Retinal pigment epithelial cell (primary cell): ENCODE data around the gene TUBGCP2.

Source experiments
- DNase-seq: peaks from one replicate; pipeline ENCODE4 v3.0.0-alpha.2; 2010; ENCODE audit warnings: low read depth
- H3K4me3 ChIP-seq: 2 replicates; pipeline ENCODE4 v1.5.1; 2011; ENCODE audit warnings: mild to moderate bottlenecking, low read length, control low read depth, moderate library complexity
- TF ChIP-seq, protein P1 (sequence below): conservative IDR thresholded peaks from 2 replicates; pipeline ENCODE4 v1.5.1; 2011; ENCODE audit warnings: low read depth, low read length, control low read depth, inconsistent platforms

TUBGCP2 gene

DNA sequence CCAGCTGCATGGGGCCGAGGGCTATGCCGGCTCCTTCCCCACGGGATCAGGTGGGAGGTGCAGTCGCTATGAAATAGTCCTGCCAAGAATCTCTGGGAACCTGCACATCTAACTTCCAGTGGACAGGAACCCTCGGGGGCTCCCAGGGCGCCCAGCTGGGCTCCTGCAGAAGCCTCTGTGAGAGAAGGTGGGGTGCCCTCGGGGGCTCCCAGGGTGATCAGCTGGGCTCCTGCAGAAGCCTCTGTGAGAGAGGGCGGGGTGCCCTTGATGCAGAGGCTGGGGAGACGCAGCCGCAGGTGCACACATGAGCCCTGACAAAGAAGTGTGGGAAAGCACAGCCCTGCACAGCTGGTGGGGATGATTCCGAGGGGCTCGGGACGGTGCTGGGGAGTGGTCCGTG is 65.1 kb downstream of the TUBGCP2 start:
- H3K4me3 ChIP-seq, result no peak overlapping the region
- no peak for DNase-seq
- TF ChIP-seq, protein P1, sequence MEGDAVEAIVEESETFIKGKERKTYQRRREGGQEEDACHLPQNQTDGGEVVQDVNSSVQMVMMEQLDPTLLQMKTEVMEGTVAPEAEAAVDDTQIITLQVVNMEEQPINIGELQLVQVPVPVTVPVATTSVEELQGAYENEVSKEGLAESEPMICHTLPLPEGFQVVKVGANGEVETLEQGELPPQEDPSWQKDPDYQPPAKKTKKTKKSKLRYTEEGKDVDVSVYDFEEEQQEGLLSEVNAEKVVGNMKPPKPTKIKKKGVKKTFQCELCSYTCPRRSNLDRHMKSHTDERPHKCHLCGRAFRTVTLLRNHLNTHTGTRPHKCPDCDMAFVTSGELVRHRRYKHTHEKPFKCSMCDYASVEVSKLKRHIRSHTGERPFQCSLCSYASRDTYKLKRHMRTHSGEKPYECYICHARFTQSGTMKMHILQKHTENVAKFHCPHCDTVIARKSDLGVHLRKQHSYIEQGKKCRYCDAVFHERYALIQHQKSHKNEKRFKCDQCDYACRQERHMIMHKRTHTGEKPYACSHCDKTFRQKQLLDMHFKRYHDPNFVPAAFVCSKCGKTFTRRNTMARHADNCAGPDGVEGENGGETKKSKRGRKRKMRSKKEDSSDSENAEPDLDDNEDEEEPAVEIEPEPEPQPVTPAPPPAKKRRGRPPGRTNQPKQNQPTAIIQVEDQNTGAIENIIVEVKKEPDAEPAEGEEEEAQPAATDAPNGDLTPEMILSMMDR, result no peak

DNA sequence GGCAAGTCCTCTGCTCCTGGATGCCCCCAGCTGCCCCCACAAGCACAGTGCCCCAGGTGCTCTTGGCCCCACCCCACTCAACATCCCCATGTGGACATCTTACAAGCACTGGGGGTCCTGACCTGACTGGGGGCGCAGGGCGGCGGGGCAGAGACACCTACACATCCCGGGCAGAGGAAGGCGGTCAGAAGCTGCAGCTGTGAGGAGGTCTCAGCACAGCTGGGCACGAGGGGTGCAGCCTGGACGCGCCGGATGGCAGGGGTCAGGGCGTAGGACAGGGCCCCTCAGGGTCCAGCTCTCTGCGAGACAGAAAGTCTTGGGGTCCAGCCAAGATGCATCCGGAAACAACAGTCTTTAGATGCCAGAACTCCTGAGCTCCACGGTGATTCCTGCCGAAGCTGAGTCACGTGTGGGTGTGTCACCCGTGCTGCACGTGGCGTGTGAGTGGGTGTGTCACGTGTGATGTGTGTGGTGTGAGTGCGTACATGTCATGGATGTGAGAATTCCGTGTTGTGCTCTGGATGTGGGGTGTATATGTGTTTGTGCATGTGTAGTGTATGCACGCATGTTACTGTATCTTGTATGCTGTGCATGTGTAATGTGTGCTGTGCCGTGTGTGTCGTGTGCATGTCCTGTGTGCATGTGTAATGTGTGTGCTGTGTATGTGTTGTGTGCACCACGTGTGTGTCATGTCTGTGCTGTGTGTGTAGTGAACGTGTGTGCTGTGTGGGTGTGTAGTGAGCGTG is 65.9 kb downstream of the TUBGCP2 start:
- no peak overlapping the region for H3K4me3 ChIP-seq
- TF ChIP-seq, protein P1, result no peak
- no peak for DNase-seq

DNA sequence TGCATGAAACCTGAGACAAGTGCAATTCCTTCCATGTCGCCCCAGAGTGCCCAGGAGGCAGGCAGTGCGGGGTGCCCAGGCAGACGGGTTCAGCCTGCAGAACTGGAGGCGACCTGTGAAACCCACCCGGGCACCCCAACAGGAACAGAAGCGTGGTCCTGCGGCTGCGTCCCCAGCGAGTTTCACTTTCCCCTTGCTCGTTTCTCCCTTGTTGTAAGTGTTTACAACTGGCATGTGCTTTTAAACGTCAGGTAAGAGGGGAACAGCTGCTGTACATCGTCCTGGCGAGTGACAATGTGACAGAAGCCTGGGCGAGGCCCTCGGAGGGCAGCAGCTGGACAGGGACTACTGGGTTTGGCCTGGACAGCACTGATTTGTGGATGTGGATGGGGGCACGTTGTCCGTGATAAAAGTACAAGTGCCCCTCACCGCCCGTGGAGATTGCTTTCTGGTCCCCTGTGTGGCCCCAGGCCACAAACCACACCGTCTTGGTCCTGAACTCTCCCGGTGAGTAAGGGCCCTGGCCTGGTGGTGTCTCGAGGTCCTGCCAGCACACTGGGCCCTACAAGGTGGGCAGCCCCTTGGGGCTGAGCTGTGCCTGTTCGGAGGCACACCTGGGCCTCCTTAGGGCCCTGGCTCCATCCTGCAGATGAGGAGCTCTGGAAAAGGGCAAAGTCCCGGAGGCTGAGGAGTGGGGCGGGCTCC is 67.0 kb downstream of the TUBGCP2 start:
- no peak for DNase-seq
- TF ChIP-seq, protein P1, result no peak
- no peak overlapping the region for H3K4me3 ChIP-seq

DNA sequence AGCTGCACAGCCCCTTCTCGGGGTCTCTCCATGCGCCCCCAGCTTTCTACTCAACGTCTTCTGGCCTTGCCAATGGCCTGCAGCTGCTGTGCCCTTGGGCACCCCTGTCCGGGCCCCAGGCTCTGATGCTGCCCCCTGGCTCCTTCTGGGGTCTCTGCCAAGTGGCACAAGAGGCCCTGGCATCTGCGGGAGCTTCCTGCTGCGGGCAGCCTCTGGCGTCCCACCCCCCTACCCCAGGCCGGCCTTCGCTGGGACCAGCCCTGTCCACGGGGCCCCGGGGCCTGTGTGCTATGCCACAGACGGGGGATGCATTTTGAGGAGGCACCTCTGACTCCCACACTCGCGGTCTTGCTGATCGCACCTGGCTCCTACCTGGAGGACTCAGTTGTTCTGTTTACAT is 68.7 kb downstream of the TUBGCP2 start:
- no peak for DNase-seq
- H3K4me3 ChIP-seq, result no peak overlapping the region
- TF ChIP-seq, protein P1, result no peak

DNA sequence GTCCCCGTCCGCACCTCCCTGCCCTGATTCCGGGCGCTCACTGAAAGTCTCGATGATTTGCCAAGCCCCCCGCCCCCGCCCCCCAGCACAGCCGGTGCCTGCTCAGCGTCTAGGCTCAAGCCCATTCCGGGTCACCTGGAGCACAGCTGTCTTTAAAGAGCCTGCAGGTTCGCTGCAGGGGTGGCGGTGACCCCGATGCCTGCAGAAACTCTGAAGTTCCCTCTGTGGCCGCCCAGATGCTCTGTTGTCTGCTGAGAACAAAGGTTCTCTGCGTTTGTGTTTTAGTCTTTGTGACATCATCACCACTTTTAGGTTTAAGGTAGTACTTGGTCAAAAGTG is 70.2 kb downstream of the TUBGCP2 start:
- H3K4me3 ChIP-seq, result no peak overlapping the region
- DNase-seq, result no peak
- TF ChIP-seq, protein P1, result no peak

DNA sequence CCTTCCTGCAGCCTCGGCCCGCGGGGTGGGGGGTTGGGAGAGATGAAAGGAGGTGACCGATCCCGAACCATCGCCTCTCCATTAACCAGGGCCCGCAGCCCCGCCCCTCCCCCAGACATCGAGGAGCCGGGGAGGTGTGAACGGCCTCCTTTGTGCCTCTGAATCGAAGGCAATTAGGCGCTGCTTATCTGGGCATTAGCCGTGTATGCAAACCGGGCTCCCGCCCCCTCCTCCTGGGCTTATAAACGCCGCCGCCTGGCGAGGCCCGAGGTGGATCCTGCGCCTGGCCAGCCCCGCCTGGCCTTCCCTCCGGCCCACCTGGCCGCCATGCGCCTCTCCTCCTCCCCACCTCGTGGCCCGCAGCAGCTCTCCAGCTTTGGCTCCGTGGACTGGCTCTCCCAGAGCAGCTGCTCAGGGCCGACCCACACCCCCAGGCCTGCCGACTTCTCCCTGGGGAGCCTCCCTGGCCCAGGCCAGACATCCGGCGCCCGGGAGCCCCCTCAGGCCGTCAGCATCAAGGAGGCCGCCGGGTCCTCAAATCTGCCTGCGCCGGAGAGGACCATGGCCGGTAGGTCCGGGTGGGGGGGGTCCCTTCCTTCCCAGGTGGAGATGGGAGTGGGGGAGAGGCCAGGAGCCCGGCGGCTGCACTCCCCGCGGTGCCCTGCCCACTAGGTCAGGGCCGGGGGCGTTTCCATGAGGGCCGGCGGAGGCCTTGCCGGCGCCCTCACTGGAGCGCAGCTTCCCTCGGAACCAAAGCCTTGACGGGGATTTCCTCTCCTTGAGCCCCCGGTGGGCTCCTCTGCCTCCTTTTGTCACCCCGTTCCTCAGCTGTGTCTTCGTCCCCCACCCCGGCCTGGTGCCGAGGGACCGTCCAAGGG is 70.8 kb downstream of the TUBGCP2 start, which contains the start of gene VENTX:
Gene VENTX (plus strand): TSS at position 268 of the 878 bp plus-strand sequence. CDS start 60 bp downstream, at position 328.
- TF ChIP-seq, protein P1, result no peak
- no peak for DNase-seq
- no peak within 1 kb of the TSS for H3K4me3 ChIP-seq
